ENCODE results near the gene NOX3.
"Not testable (repeated sequence)": the region's sequence is repeated elsewhere in the genome, so short reads cannot be mapped to it uniquely, and the experiment has no call there.

The NOX3 gene

GRCh38 chr6:155362968-155363632, 92.5 kb downstream of the NOX3 start:
- not testable (repeated sequence) for DNase-seq

GRCh38 chr6:155354167-155354566, 101.5 kb downstream of the NOX3 start:
- DNase-seq = no peak

- no peak for DNase-seq
Observed at GRCh38 chr6:155352811-155353210, 102.8 kb downstream of the NOX3 start.

GRCh38 chr6:155352130-155352420, 103.6 kb downstream of the NOX3 start:
- no peak for DNase-seq

- DNase-seq = peak; percentile 11
Observed at GRCh38 chr6:155351273-155352129, 104.1 kb downstream of the NOX3 start.

GRCh38 chr6:155349956-155350355, 105.7 kb downstream of the NOX3 start:
- no peak for DNase-seq

GRCh38 chr6:155349129-155349528, 106.5 kb downstream of the NOX3 start:
- DNase-seq = no peak

GRCh38 chr6:155347800-155348199, 107.8 kb downstream of the NOX3 start:
- no peak for DNase-seq

- no peak for DNase-seq
Observed at GRCh38 chr6:155346957-155347356, 108.7 kb downstream of the NOX3 start.

Data from NCI-H146 (cell line).